ENCODE results near the gene HOXC13. TPM values are rescaled to one million over a fixed set of nuclear protein-coding genes. Genes with fewer than 3 reads are reported as not detected.

Gene HOXC13
- total RNA-seq, 2 donors from 2014 or later = not detected

DNA sequence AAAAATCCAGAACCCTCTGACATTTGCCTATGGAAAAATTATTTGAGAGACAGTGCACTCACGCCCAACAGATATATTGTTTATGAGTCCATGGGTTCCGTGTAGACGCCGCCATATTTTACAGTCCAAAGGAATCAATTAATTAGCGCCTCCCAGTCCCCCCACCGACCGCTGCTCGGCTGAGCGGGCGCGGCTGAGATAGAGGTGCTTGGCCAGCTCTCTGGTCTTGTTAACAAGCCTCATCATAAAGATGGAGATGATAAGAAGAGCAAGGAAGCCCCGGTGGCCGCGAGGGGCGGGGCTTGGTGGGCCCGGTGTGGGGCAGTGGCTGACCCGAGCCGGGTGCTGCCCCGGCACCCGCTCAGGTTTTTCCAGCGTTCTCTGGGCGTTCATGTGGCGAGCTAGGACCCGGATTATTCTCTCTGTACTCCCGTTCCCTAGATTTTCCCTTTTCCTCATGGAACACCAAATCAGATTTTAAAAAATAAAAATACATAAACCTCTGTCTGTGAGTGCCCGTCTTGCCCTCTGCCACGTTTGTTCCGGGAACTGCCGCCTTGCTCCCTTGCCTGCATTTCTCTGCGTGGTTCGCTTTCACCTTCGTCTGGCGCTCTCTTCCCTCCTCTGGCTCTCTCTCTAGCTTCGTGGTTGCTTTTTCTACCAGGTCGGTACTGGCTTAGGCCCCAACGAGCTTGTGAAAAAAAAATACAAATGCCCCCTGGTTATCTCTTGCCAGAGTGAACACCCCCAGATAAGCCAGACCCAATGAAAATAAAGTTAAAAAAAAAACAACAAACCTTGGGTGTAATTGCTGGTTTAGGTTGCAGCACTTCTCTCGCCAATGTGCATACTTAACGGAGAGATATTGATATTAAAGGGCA, 25.0 kb downstream of the HOXC13 start:
- TF ChIP-seq, protein P1, sequence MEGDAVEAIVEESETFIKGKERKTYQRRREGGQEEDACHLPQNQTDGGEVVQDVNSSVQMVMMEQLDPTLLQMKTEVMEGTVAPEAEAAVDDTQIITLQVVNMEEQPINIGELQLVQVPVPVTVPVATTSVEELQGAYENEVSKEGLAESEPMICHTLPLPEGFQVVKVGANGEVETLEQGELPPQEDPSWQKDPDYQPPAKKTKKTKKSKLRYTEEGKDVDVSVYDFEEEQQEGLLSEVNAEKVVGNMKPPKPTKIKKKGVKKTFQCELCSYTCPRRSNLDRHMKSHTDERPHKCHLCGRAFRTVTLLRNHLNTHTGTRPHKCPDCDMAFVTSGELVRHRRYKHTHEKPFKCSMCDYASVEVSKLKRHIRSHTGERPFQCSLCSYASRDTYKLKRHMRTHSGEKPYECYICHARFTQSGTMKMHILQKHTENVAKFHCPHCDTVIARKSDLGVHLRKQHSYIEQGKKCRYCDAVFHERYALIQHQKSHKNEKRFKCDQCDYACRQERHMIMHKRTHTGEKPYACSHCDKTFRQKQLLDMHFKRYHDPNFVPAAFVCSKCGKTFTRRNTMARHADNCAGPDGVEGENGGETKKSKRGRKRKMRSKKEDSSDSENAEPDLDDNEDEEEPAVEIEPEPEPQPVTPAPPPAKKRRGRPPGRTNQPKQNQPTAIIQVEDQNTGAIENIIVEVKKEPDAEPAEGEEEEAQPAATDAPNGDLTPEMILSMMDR (conservative IDR thresholded peaks at IDR 0.05) = no peak
- 12 to 14% methylated on average over 20 to 38 of the region's 38 CpGs for WGBS, 2 experiments (ENCODE audit: insufficient coverage in 1 of 2, insufficient read length in 1 of 2)
- Histone ChIP-seq H3K9ac (ENCODE audit: extremely low read depth, low read length, poor library complexity, severe bottlenecking) (no peak overlapping the region), H3K4me3 (ENCODE audit: low read length) (no peak overlapping the region), H3K27me3 (ENCODE audit: control insufficient read depth, insufficient read depth, low read length, poor library complexity, severe bottlenecking) (peaks cover 100% of the 10 kb centered on the region), H3K4me1 (ENCODE audit: control insufficient read depth, insufficient read depth, low read length) (no peaks in the 10 kb centered on the region), H3K9me3 (ENCODE audit: control insufficient read depth, low read length) (no peaks in the 10 kb centered on the region), H3K36me3 (ENCODE audit: control insufficient read depth, insufficient read depth, low read length) (no peaks in the 10 kb centered on the region), H3K27ac (ENCODE audit: low read depth, low read length) (no peak overlapping the region)
- peak; percentile 66 for DNase-seq
- no peaks in the 10 kb centered on the region for H3K36me3 Mint-ChIP-seq (ENCODE audit: low read depth)
- no peak overlapping the region for H3K27ac Mint-ChIP-seq
- no peaks in the 10 kb centered on the region for H3K9me3 Mint-ChIP-seq
- H3K27me3 Mint-ChIP-seq (ENCODE audit: insufficient read depth) = peaks cover 100% of the 10 kb centered on the region
- H3K4me1 Mint-ChIP-seq = peaks cover 6% of the 10 kb centered on the region
- no peak overlapping the region for H3K4me3 Mint-ChIP-seq

GRCh38 chr12:53964315-53964713, 25.7 kb downstream of the HOXC13 start:
- Mint-ChIP-seq H3K4me1 (peaks cover 6% of the 10 kb centered on the region), H3K27ac (no peak overlapping the region), H3K9me3 (no peaks in the 10 kb centered on the region), H3K36me3 (ENCODE audit: low read depth) (no peaks in the 10 kb centered on the region), H3K27me3 (ENCODE audit: insufficient read depth) (peaks cover 100% of the 10 kb centered on the region), H3K4me3 (no peak overlapping the region)
- WGBS, 2 experiments (ENCODE audit: insufficient coverage in 1 of 2, insufficient read length in 1 of 2) = 14 to 23% methylated on average over 1 to 2 of the region's 2 CpGs
- DNase-seq = no peak
- Histone ChIP-seq H3K27me3 (ENCODE audit: control insufficient read depth, insufficient read depth, low read length, poor library complexity, severe bottlenecking) (peaks cover 100% of the 10 kb centered on the region), H3K9me3 (ENCODE audit: control insufficient read depth, low read length) (no peaks in the 10 kb centered on the region), H3K36me3 (ENCODE audit: control insufficient read depth, insufficient read depth, low read length) (no peaks in the 10 kb centered on the region), H3K4me3 (ENCODE audit: low read length) (no peak overlapping the region), H3K27ac (ENCODE audit: low read depth, low read length) (no peak overlapping the region), H3K4me1 (ENCODE audit: control insufficient read depth, insufficient read depth, low read length) (no peaks in the 10 kb centered on the region), H3K9ac (ENCODE audit: extremely low read depth, low read length, poor library complexity, severe bottlenecking) (no peak overlapping the region)
- TF ChIP-seq, protein P1 (conservative IDR thresholded peaks at IDR 0.05) = no peak

GRCh38 chr12:53965281-53966084, 26.9 kb downstream of the HOXC13 start:
- no peaks in the 10 kb centered on the region for H3K36me3 Mint-ChIP-seq (ENCODE audit: low read depth)
- no peak overlapping the region for H3K27ac Mint-ChIP-seq

More at GRCh38 chr12:53965281-53966084, 26.9 kb downstream of the HOXC13 start:
- no peaks in the 10 kb centered on the region for H3K36me3 ChIP-seq (ENCODE audit: control insufficient read depth, insufficient read depth, low read length)
- no peaks in the 10 kb centered on the region for H3K9me3 ChIP-seq (ENCODE audit: control insufficient read depth, low read length)
- no peaks in the 10 kb centered on the region for H3K9me3 Mint-ChIP-seq
- TF ChIP-seq, protein P1 (conservative IDR thresholded peaks at IDR 0.05) = no peak
- peak; percentile 91 for DNase-seq
- H3K4me3 ChIP-seq (ENCODE audit: low read length) = no peak overlapping the region
- no peaks in the 10 kb centered on the region for H3K4me1 ChIP-seq (ENCODE audit: control insufficient read depth, insufficient read depth, low read length)
- peak overlapping the region; percentile 16 for H3K4me3 Mint-ChIP-seq
- H3K9ac ChIP-seq (ENCODE audit: extremely low read depth, low read length, poor library complexity, severe bottlenecking) = no peak overlapping the region
- H3K27ac ChIP-seq (ENCODE audit: low read depth, low read length) = no peak overlapping the region
- peaks cover 100% of the 10 kb centered on the region for H3K27me3 ChIP-seq (ENCODE audit: control insufficient read depth, insufficient read depth, low read length, poor library complexity, severe bottlenecking)
- peaks cover 6% of the 10 kb centered on the region for H3K4me1 Mint-ChIP-seq
- peaks cover 100% of the 10 kb centered on the region for H3K27me3 Mint-ChIP-seq (ENCODE audit: insufficient read depth)
- whole genome bisulfite sequencing, 2 experiments (ENCODE audit: insufficient coverage in 1 of 2, insufficient read length in 1 of 2) = 0 to 3% methylated on average over 6 to 18 of the region's 18 CpGs

Measured in endodermal cell (in vitro differentiated cells).